NCI-H2196 (cell line): Measurements from ENCODE around the gene FBXL5.

Source experiments
- DNase-seq: peaks from one replicate; lab custom pipeline; 2025; ENCODE audit not compliant: unreplicated experiment; lab: John Stamatoyannopoulos, UW

Gene FBXL5, protein sequence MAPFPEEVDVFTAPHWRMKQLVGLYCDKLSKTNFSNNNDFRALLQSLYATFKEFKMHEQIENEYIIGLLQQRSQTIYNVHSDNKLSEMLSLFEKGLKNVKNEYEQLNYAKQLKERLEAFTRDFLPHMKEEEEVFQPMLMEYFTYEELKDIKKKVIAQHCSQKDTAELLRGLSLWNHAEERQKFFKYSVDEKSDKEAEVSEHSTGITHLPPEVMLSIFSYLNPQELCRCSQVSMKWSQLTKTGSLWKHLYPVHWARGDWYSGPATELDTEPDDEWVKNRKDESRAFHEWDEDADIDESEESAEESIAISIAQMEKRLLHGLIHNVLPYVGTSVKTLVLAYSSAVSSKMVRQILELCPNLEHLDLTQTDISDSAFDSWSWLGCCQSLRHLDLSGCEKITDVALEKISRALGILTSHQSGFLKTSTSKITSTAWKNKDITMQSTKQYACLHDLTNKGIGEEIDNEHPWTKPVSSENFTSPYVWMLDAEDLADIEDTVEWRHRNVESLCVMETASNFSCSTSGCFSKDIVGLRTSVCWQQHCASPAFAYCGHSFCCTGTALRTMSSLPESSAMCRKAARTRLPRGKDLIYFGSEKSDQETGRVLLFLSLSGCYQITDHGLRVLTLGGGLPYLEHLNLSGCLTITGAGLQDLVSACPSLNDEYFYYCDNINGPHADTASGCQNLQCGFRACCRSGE

DNA sequence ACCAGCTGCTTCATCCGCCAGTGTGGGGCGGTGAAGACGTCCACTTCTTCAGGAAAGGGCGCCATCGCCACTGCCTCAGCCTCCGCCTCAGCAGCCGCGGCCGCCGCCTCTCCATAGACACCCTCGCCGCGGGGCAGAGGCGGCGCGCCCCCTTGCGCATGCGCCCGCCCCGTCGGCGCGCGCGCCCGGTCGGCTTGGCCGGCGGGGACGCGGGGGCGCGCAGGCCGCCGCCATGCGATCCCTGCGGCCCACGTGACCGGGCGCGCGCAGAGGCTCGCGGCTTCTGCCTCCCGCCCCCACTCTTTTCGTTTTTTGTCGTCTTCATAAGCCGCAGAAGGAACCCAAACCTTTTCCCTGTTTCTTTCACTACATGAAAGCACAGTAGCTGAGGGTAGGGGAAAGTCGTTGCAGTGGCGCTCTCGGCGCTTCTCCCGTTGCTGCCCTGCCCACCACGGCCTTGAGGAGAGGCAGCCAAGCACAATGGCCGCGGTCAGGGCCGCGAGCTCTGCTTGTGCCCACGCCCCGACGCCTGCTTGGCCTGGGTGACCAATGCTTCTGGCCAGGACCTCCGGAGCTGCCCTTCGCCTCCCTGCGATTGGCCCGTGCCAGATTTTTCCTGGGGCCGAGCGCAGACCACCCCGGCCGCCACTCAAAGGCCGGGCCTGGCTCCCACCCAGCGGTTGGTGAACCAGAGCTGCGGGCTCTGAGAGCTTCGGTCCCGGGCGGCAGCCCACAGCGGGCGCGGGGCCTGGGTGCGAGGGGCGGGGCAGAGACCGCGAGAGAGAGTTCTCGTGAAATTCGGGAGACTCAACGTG, at the start of gene FBXL5:
Gene FBXL5, minus strand, starts transcription at position 135 of the 815 bp plus-strand sequence. Its CDS starts 70 bp downstream, at position 65.
- peak; percentile 89 for DNase-seq

DNA sequence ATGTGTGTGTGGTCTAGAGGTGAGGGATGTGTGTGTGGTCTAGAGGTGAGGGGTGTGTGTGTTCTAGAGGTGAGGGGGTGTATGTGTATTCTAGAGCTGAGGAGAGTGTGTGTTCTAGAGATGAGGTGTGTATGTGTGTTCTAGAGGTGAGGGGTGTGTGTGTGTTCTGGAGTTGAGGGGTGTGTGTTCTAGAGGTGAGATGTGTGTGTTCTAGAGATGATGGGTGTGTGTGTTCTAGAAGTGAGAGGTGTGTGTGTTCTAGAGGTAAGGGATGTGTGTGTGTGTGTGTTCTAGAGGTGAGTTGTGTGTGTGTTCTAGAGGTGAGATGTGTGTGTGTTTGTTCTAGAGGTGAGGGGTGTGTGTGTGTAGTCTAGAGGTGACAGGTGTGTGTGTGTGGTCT, 49.0 kb upstream of the FBXL5 start:
- DNase-seq: no peak

DNA sequence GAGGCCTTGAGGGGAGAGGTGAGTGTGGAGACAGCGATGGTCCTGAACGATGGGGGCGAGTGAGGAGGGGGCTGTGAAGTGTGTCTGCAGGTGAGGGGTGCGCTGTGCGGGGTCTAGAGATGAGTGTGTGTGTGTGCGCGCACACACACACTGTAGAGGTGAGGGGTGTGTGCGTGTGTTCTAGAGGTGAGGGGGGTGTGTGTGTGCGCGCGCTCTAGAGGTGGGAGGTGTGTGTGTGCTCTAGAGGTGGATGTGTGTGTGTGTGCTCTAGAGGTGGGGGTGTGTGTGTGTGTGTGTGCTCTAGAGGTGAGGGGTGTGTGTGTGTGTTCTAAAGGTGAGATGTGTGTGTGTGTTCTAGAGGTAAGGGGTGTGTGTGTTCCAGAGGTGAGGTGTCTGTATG, 48.3 kb upstream of the FBXL5 start:
- DNase-seq: no peak

DNA sequence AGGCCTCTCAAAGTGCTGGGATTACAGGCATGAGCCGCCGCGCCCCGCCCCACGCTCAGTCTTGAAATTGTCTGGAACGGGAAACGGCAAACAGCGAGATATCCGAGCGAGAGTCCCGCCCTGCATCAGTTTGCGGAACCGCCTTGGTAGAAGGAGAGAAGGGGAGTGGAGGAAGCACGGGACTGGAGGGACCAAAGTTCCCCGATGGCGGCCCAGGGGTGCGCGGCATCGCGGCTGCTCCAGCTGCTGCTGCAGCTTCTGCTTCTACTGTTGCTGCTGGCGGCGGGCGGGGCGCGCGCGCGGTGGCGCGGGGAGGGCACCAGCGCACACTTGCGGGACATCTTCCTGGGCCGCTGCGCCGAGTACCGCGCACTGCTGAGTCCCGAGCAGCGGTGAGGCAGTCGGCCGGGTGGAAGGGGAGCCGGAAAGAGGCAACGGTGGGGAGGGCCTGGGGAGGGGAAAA, 47.8 kb upstream of the FBXL5 start, which contains the start of gene BST1:
Gene BST1, plus strand, starts transcription at position 125 of the 463 bp plus-strand sequence. Its CDS starts 80 bp downstream, at position 205.
- DNase-seq: no peak

DNA sequence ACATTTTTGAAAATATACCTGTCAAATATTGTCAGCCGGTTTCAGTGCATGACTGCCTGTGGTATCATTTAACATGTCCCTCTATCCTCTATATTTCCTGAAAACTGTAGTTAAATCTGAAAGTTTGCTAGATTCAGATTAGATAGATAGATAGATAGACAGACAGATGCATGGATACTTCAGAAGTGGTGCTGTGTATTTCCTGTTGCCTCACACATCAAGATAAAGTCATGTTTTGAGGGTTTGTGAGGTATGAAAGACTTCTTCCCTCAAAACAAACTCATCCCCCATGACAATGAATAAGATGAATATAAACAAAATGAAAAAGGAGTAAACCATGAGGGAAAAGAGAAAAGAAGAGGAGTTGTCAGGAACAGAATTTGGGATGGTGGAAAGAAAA, 41.7 kb upstream of the FBXL5 start:
- no peak for DNase-seq

DNA sequence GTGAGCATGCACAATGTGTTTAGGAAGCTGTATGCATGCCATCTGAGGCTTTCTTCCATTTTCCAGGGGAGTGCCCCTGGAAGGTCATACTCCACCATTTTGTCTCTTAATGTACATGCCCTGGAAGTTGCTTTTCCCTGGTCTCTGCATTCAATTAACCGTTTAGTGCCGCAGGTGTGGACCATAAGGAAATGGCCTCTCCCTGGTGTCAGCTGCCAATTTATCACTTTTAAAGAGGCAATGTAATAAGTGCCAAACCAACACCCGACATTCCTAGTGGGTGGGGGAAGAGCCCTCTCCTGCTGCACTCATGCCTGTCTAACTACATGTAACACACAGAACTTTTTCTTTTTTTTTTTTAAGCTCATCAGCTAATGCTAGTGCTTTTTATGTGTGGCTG, 40.6 kb upstream of the FBXL5 start:
- no peak for DNase-seq

DNA sequence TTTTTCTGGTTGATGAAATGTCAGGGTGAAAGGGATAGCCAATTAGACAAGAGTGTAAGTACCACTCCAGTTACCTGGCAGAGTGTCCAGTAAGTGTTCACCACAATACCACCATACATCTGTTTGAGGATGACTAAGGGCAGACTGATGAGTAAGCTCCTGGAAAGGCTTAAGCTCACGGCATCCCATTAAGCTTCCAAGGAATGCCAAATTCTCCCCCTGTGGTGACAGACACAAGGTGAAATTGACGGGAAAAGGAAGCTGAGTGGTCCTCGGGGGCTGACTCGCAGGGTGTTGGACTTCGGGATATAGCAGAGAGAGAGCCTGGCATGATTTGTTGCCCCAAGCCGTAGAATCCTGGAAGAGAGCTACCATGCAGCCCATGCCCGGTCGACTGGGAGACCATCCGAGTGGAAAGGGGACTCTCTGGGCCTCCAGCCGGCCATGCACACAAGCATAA, 40.1 kb upstream of the FBXL5 start:
- DNase-seq: no peak

DNA sequence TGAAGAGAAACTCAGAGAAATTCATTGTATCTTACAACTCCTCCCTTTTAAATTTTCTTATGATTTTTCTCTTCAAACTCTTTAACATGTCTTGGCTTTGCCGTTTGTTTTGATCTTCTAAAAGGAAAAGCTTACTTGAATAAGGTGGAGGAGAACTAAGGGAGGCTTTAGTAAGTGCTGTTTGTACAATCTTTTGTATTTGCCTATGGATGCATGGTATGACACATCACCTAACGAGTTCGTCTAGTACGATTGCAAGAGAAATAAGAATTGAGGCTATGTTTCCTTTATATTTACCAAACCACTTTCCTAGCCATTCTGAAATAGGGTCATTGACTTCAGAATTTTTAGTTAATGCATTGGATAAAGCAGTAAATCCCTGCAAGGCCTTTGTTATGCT, 39.3 kb upstream of the FBXL5 start:
- DNase-seq: no peak

DNA sequence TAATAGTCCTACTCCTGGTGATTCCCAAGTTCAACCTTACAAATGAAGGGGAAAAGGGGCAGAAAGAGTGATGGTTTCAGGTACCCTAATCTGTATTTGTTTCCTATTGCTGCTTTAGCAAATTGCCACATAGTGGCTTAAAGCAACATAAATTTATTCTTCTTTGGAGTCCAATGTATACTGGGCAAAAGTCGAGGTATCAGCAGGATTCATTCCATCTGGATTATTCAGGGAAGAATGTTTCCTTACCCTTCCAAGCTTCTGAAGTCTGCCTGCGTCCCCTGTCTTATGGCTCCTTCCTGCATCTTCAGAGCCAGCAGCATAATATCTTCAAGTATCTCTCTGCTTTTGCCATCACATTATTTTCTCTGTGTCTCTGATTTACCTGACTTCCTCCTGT, 37.4 kb upstream of the FBXL5 start:
- DNase-seq: no peak

DNA sequence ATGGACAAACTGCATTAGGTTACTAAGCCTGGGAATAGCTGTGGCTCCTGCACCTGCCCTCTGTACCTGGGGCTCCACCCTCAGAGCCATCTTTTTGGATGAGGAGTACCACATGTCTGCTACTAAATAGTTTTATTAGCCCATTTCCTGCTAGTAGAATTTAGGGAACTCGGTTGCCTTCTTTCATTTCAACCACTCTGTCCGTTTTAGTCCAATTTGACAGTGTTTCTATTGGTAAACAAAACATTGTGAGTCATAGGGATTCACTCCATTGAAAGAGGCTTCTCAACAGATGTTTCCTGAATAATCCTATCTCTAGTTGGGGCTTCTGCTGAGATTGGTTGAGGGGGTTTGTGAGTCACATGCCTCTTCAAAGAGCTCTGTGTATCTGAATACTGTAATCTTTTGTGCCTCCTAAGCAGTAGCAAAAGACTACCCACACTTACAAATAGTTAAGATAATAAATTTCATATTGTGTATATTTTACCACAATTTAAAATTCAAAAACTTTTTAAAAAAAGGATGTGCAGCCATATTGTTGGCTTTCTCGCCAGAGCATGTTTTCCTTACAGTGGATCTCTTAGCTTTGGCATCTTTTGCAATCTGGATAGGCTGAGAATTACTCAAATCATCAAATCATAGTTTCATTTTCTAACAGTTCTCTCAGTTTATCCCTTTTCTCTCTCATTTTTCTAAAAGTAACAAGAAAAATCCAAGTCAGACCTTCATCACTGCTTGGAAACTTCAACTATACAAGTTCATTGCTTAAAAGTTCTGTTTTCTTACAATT, 36.4 kb upstream of the FBXL5 start:
- no peak for DNase-seq

DNA sequence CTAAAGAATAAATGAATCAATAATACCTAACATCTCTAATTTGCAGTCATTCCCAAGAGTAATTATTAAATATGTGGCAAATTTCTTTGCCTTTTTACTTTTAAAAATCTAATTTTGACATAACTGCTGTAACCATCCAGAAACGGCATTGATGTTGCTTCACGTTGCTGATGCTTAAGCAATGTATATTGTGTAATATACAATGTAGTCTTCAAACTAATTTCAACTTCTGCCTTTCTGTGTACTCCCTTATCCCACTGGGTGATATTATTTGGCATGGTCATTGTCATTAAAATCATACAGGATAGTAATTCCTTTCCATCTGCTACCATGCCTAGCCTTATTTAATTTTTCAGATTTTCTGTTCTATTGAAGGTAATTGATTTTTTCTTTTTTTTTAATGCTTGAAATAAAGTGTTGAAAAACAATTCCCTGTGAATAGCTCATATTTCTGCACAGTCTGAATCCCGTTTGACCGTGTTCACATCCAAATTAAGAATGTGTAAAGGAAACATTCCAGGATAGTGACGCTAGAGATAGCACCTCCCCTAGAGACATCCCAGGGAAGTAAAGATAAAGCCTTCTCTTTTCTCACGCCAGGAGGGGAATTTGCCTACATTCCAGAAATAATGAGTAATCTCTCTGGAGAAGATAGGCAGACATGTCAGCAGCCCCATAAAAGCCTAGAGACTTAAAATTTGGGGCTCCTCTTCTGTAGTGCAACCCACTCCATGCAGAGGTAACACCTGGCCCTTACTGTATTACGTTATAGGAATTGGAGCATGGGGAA, 35.1 kb upstream of the FBXL5 start:
- no peak for DNase-seq

DNA sequence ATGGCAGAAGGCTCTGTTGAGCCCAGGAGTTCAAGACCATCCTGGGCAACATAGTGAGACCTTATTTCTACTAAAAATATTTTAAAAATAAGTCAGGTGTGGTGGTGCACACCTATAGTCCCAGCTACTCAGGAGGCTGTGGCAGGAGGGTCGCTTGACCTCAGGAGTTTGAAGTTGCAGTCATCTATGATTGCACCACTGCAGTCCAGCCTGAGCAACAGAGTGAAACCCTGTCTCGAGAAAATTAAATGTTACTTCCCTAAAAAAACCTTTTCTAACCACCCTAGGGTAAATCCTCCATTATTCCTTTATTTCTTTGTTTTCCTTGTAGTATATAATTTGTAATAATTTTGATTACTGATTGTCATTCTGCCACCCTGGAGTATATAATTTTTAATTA, 34.4 kb upstream of the FBXL5 start:
- no peak for DNase-seq

DNA sequence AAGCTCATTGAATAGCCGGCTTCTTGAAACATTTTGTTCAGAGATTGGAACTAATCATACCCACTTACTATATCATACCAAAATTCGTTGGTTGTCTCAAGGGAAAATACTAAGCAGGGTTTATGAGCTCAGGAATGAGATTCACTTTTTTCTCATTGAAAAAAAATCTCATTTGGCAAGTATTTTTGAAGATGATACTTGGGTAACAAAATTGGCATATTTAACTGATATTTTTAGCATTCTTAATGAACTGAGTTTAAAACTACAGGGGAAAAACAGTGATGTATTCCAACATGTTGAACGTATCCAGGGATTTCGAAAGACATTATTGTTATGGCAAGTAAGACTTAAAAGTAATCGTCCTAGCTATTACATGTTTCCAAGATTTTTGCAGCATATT, 32.9 kb upstream of the FBXL5 start:
- no peak for DNase-seq

DNA sequence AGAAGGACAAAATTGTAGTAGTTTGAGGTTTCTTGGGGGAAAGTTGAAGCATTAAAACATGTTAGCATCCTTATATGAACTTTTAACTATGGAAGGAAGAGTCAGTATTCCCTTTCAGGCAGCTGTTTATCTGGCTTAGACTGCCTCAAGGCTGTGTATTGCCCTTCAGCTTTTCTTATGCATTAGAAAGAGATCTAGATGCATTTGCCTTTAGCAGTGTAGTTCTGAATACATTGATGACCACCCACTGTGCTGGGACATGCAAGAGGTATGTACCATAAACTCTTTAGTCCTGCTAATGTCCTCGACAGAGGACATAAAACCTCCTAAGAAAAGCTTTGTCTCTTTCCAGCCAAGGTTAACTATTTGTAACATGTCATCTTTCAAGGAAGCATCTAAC, 29.3 kb upstream of the FBXL5 start:
- no peak for DNase-seq

DNA sequence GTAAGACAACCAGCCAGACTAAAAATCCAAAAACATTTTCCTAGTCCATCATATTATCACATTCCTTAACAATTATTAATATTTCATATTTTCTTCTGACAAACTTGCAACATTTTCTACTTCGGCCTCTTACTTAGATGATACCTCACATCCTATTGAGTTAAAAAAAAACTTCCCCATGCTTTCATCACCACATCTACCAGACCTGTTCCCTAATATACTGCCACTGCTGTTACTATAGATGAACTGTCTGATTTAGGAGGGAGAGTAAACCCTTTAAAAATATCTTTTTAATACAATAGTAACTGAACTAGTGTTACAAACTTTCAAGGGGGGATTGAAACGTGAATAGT, 28.0 kb upstream of the FBXL5 start:
- no peak for DNase-seq

DNA sequence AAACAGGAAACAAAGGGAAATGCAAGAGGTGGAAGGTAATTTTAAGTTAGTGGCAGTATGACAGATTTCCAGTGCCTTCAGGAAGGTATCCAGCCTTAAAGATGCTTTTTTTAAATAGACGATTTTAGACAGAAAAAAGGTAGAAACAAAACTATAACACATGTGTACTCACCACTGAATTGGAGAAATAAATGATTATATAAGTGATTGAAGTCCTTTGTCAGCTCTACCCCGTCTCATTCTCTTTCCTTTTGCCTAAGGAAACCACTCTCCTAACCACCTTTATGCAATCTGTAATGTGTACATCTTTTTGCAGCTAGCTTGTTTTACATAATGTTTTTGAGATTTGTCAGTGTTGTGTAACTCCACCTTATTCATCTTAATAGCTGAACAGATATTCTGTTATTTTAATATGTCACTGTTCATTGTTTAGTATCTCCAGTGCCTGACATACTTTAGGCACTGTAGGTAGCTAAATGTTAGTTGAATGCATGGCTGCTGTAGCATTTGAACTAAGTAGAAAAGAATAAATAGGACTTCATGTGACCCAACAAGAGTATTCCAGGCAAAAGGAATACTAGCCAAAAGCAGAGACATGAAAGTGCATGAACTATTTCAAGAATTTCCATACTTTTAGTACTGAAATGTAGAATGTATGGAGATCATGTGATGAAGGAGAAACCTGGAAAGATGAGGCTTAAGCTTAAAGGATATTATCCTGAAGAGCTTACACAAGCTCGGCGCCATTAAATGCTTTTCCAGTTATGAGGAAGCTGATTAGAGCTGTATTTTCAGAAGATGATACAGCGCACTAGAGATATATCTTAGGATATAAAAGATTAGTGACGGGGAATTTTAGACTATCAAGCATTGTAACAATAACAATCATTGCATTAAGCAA, 27.3 kb upstream of the FBXL5 start:
- no peak for DNase-seq

DNA sequence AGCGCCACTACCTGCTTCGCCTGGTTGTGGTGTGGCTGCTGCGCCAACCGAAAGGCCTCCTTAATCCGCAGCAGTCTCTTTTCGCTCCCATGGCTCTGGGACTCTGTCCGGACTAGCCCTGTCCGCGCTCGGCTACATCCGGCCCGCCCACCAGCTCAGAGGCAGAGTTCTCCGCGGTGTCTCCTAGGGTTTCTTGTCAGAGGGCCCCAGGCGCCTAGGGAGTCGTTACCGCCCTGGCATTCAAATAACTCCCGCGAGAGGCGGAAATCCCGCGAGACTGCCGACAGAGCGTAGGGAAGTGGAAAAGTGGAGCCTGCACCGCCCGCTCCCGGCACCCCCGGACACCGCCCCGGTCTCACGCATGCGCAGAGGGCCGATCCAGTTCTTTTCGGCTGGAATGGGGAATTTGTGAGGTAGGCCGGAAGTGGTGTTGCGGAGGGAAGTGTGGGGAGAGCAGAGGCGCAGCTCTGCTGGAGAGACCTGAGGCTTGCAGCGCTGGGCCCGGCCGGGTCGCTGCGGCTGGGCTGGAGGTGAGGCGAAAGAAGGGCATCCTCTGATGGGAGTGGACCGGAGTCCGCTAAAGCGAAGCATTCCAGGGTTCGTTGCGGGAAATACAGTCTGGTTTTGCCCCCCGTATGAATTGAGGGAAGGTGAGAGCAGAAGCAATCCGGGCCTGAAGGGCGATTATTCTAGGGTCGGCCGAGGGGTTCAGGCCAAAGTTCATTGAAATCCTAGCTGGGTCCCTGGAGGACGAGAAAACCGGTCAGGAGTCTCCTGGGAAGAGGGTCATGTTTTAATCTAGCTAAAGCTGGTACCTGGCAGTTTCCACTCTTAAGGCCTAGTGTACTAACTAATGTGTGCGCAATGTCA, 26.4 kb upstream of the FBXL5 start, which contains the start of gene FAM200B:
Gene FAM200B, plus strand, starts transcription at position 456 of the 870 bp plus-strand sequence. CDS start 5,151 bp downstream, outside the sequence.
- DNase-seq: peak; percentile 99

DNA sequence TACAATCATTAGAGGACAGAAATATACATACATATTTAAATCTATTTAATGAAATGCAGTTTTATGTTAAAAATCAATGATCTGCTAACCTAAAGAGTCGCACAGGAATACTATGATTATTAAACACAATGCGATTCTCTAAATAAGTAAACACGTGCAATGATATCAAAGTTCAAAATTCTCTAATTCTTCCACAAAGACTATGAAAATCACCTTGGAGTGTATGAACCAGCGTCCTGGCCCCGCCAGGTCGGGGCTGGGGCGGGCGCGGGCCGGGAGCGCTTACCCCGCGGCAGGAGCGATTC, 25.9 kb upstream of the FBXL5 start:
- no peak for DNase-seq
